ENCODE results near the gene EZR. TPM values are rescaled to one million over a fixed set of nuclear protein-coding genes. Genes with fewer than 3 reads are reported as not detected.
A peak's percentile ranks its signal among the peaks of the same experiment; 100 is the strongest.

EZR gene
- polyA plus RNA-seq, 3 donors, result 249 to 294 (median 259) TPM

DNA sequence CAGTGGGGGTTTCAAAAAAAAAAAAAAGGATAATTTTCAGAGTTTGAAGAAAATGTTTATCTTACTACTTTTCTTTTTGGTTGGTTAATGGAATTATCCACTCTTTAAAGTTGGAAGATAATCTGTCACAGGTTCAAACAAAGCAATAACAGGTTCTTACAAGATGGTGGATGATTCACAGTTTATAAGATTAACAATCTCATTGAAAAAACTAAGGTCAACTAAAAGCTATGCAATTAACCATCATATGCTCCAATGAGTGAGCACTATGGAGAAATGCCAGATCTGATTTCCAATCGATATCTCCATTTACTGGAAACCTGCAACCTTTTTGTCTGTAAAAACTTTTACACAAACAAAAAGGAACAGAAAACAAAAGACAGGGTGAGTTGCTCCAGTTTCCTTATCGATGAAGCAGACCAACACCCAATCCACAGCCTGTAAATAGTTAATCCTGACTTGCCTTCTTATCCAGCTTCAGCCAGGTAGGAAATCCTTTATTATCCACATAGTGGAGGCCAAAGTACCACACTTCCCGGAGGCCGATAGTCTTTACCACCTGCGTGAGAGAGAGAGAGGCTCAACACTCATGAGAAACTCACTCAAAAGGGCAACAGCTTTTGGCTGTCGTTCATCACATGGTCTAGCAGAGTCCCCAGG, 32.4 kb downstream of the EZR start:
- DNase-seq (ENCODE audit: extremely low read depth in 1 of 11, low read depth in 9 of 11, low spot score in 4 of 11), result no peak

DNA sequence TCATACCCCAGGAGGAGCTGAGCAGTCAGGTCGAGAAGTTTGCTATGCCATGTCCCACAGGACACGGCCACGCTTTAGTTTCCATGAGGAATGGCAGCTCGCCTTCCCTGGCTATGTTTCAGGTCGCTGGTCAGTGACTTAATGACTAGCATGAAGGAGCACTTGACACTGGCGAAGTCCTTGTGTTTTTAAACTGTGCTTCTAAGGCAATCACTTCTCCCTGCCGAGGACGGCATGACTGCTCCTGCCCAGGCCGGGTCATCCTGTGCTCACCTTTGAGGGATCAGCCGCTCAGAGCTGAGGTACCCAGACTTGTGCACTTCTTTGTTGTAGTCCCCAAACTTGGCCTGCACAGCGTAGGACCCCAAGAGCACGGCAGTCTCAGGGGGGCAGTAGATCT, 34.1 kb downstream of the EZR start:
- no peak for DNase-seq (ENCODE audit: extremely low read depth in 1 of 11, low read depth in 9 of 11, low spot score in 4 of 11)

DNA sequence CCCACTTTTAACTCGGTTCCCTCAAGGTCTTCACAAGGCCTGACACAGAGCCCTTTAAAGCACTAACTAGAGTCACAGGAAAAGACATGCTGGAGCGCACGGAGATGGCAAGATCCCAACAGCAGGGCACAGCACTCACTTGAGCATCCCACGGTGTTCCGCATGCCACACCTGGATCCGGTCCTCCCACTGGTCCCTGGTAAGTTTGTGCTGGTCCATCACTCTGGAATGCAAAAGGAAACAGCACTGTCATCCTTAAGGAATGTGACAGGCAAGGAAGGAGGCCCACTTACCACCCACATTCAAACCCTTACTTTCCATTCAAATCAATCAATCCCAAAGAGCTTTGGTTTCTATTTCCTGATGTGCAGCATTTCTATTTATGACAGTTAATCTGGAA, 34.7 kb downstream of the EZR start:
- no peak for DNase-seq (ENCODE audit: extremely low read depth in 1 of 11, low read depth in 9 of 11, low spot score in 4 of 11)

DNA sequence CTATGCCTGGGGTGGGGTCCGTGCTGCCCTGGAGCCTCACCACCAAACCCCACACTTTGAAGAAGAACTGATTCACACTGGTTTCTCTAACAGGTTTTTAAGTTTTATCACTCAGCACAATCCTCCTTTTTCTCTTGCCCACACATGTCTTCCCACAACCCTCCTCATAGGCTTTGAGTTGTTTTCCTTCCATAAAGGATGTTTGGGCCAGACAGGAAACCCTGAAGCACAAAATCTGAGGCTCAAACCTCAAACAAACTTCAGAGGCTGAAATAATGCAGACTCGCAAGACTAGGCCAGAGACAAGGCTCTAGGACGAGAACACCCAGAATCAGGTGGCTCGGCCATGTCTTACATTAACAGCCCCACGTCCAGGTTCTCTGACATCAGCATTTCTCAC, 35.3 kb downstream of the EZR start:
- DNase-seq (ENCODE audit: extremely low read depth in 1 of 11, low read depth in 9 of 11, low spot score in 4 of 11), result no peak

DNA sequence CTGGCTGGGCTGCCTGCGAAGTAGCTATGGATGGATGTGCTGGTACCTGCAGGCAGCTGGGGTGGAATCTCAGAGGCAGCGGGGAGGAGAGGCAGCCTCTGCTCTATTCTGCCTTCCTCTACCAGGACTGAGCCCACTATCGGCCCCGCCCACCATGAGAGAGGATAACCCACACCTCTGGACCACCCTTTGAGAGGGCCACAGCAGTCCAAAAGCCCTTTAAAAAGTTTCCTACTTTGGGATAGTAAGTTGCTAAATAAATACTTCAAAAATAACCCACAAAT, 36.1 kb downstream of the EZR start:
- no peak for DNase-seq (ENCODE audit: extremely low read depth in 1 of 11, low read depth in 9 of 11, low spot score in 4 of 11)

DNA sequence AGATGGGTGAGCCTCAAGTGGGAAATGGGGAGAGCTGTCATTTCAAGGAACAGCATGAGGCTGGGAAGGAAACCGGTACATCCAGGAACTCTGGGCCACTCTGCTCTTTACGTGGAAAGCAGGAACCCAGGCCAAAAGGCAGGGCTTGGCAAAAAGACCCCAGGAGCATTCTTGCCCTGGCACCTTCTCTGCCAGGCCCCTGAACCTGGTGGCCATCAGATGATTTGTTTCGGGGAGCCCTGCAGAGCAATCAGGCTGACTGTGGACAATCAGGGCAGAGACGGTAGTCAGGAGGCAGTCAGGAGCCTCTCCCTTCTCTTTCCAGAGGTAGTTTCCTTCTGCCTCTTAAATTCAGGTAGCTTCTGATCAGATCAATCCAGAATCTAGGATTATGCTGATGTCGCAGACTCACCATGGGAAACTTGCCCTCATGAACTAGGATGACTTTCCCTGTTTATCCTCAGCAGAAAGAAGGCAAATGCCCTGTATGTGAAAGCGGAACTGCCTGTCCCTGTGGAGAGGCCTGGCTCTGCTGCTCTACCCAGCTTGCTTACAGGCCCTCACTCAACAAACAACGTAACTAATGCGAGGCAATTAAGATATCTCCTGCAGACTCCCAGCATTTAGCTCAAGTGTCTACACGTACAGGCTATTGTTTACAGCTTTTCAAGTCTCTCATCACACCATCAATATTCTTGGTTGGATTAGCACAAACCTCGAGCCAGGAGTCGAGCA, 36.6 kb downstream of the EZR start:
- no peak for DNase-seq (ENCODE audit: extremely low read depth in 1 of 11, low read depth in 9 of 11, low spot score in 4 of 11)

DNA sequence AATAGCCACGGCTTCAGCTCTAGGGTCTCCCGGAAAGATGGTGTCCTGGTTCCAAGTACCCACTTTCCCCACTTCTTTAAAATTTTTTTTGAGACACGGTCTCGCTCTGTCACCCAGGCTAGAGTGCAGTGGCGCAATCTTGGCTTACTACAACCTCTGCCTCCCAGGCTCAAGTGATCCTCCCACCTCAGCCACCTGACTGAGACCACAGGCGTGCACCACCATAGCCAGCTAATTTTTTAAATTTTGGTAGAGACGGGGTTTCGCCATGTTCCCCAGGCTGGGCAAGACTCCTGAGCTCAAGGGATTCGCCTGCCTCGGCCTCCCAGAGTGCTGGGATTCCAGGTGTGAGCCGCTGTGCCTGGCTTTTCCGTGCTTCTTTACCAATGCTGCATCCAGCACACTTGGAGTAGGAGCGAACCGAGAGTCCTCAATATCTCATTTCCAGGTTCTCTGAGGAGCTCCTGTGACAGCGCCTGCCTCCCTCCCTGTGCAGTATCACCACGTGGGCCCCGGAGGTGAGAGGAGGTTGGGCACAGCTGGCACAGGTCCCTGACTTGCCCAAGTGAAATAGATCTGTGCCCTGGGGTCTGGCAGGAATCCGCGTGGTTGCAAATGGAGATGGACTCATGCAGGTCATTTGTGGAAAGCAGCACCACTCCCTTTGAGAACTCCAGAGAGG, 37.3 kb downstream of the EZR start:
- DNase-seq (ENCODE audit: extremely low read depth in 1 of 11, low read depth in 9 of 11, low spot score in 4 of 11), result no peak

DNA sequence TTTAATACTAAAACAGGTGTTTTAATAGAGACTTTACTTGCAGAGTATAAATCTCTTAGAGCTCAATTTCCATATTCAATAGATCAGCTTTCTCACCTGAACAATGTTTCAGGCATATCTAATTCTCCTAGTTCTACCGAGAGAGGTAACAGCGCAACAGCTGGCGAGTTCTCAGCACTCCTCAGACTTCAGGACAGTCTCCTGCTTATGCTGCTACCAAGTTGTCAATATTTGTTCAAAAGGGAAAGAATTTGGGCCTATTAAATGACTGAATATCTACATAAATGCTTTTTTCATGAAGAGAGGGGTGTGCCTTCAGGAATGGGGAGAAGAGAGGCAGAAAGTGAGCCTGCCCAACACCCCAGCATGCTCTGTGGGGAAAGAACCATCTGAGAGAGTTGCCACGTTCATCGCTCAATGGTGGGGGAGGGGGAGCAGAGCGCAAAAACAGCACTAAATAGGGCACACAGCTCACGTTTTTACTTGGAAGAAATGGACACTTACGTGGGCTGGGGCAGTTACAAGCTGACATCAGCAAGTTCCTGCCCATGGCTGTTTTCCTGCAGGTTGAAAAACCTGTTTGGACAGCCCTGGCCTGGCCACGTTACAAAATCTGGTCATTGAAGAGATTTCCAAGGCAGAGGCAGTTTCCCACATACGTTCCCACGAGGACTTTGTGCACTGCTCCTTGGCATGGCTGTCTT, 38.0 kb downstream of the EZR start:
- DNase-seq (ENCODE audit: extremely low read depth in 1 of 11, low read depth in 9 of 11, low spot score in 4 of 11), result peak in 1 of 11 donors; percentile 41

DNA sequence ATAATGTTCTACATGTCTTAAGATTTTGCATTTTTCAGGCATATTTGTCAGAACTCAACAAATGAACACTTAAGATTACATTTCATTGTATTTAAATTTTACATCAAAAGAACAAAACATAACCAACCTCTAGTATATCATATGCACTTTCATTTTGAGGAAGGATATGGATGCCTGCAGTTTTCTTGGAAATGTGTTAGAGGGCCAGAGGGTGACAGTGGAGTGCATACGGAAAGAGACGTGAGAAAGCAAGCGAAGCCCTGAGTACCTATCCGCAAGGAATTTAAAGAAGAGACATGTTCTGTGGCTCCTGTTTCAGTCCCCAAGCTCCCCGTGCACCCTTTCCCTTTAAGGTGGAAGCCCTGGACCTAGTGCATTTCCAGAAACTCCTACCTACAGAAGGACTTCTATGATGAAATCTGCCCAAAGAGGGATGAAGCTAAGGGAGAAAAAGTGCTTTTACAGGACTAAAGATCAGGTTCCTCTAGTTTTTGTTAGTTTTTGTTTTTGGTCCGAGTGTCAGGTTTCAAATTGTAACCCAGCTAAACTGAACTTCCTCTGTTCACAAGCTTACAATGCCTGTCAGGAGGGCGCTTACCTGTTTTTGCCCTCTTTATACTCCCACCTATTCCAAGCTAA, 38.8 kb downstream of the EZR start:
- no peak for DNase-seq (ENCODE audit: extremely low read depth in 1 of 11, low read depth in 9 of 11, low spot score in 4 of 11)

DNA sequence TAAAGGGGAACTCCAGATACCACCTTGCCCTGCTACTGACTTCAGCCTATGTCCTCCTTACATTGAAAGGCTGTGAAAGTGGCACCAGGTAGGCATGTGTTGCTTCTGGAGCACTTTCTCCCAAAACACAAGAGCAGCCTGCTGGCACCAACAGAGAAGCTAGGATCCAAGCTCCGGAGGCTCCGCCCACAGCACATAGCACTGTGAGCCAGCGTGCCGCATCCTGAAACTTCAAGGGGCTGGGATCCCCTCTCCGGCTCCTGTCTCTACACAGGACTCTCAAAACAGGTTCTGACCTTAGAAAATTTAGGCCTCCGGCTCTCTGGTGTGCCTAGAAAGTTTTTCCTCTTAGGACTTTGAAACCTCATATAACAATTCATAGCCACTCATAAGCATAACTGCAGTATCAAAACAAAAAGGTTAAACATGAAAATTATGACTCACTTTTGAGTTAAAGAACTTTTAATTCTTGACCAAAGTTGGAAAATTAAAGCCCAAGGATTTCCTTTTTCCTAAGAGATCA, 41.1 kb downstream of the EZR start:
- DNase-seq (ENCODE audit: extremely low read depth in 1 of 11, low read depth in 9 of 11, low spot score in 4 of 11), result no peak

DNA sequence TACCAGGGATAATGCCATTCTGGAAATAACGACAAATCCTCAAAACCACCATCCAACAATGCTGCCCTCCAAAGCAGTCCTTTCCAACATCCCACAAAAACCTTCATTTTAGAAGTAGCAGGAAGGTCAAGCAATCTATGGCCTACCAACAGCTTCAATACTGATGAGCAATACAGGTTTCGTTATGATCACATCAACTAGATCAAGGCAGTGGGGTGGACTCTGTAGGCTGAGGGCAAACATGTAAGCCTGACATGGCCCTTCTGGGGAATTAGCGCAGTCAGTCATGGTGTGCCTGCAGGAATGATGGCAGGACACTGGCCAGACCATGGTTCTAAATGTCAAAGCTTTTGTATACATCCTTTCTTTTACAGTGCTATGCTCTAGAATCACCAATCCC, 41.7 kb downstream of the EZR start:
- no peak for DNase-seq (ENCODE audit: extremely low read depth in 1 of 11, low read depth in 9 of 11, low spot score in 4 of 11)

DNA sequence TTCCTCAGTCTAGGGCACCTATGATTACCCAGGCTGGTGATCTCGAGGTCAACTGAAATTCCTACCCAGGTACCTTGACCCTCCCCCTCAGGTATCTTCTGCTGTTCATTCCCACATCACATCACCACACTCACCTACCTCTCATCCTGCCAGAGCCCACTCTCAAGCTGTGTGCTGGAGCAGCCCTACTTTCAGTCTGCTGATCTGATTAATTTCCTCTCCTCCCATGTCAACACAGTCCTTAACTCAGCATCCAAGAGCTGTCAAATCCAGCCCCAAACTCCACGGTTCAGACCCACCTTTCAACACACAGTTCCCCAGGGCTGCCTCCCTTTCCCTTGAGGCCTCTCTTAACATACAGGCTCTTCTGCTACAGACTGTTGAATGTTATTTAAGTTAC, 42.4 kb downstream of the EZR start:
- DNase-seq (ENCODE audit: extremely low read depth in 1 of 11, low read depth in 9 of 11, low spot score in 4 of 11), result no peak

DNA sequence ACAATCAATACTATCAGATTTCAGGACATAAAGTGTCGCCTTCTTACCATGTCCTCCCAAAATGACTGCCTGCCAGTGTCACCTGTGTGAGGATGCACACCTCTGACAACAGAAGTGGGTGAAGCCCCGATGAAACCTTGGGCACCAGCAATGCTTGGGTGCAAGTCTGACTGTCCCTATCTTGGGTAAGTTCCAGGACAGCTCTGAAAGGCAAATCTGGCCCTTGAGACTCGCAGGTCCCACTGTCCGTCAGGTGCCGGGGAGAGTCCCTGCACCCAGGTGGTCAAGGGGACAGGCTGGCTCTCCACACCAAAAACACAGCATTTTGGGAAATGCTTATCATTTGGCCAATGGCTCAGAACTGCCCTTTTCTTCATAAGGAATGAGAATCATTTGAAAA, 43.3 kb downstream of the EZR start:
- DNase-seq (ENCODE audit: extremely low read depth in 1 of 11, low read depth in 9 of 11, low spot score in 4 of 11), result no peak

DNA sequence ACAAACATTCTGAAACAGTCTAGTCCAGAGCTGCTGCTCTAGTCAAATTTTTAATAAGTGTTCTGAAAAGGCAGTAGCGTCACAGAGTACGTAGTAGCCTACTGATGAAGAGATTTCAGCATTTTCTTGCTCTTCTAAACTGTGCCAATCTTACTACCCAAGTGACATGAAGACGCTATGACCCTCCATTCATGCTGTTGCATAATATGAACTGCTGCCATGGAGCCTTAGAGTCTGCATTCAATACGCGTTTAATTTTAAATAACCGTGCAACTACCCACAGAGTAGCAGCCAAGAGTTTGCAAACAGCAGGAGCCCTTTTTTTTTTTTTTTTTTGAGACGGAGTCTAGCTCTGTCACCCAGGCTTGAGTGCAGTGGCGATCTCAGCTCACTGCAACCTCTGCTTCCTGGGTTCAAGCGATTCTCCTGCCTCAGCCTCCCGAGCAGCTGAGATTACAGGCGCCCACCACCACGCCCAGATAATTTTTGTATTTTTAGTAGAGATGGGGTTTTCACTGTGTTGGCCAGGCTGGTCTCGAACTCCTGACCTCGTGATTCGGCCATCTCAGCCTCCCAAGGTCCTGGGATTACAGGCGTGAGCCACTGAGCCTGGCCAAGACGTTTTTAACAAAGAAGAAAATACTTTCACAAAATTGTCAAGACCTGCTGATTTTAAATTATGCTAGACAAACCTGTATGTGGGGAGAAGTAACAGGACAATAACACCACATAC, 44.3 kb downstream of the EZR start:
- DNase-seq (ENCODE audit: extremely low read depth in 1 of 11, low read depth in 9 of 11, low spot score in 4 of 11), result no peak

DNA sequence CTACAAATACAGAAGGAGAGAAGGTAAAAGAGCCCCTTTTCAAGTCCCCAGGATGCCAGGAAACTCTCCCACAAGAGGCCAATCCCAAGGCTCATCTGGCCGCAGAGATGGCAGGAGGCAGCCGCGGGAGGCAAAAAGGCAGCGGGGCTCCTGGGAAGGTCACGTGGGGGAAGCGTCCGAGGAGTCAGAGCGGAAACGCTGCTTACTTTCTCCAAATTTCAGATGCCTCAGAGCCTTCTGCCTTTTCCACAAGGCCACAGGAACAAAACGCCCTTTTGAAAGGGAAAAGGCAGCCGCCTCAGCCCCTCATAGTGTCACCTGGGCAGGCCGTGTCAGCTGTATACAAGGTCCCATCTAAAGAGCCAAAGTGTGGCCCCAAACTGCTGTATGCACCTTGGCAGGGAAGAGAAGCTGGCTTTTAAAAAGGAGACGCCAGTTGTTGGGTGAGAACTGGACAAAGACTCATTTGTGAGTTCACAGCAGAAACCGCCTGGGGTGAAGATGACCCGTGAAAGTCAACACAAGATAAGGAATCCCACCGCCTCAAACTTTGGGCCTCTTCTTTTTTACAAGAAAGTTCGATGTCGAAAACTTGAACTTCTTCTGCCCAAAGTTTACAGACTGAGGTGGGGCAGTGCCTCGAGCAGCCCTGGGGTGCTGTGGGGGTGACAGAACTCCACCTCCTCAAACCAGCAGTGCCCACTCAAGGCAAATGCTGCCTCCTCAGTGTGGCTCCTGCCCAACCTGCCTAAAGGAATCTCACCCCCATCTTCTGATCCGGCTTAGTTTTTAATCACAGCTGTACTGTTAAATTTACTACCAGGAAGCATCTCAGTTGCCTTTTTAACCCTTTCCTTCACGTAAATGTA, 45.4 kb downstream of the EZR start:
- DNase-seq (ENCODE audit: extremely low read depth in 1 of 11, low read depth in 9 of 11, low spot score in 4 of 11), result no peak

DNA sequence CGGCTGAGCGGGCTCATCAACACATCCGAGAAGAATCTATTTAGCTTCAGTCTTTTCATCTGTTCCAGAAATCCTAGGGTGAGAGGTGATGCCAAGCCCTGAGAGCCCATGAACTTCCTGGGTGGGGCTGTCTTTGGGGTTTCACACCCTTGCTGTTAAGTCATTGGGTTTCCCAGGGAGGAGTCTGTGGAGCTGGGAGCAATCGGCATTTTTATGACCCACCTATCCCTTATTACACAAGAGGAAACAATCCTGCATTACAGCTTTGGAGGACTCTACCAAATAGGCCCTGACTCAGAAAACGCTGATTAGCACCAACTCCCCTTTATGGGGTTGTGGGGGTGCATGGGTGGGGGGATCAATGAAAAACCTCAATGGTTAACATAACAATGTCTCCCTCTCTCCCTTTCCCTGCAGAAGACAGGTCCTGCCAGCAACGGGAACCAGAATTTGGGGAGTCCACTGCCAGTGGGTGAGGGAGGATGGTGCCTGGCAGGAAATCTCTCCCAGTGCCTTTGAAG, 46.3 kb downstream of the EZR start:
- no peak for DNase-seq (ENCODE audit: extremely low read depth in 1 of 11, low read depth in 9 of 11, low spot score in 4 of 11)

DNA sequence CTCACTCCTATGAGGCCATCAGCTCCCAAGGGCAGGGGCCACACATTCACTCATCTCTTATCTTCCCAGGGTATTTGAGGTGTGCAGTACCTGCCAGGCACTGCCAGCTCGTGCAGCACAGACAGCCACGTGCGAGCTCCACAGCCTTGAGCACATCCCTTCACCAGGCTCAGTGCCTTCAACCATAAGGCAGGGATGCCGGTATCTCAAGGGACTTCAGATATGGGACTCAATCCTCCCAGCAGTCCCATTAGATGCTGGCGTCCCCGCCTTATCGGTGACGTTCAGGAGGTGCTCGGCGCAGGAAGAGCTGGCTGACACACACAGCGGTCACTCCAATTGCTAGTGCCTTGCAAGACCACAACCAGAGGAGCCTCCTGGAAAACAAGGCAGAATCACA, 47.0 kb downstream of the EZR start:
- DNase-seq (ENCODE audit: extremely low read depth in 1 of 11, low read depth in 9 of 11, low spot score in 4 of 11), result no peak
